Cardiac fibroblast (primary cell): ENCODE data around the gene ENTPD7.
"Not testable (repeated sequence)": the region's sequence is repeated elsewhere in the genome, so short reads cannot be mapped to it uniquely, and the experiment has no call there.

ENCODE experiments used
- DNase-seq, 2 donors: peaks; one replicate each; pipeline versions ENCODE4 v3.0.0 to v3.0.0-alpha.2; 2010; ENCODE audit warnings: low read depth in 2 of 2
- H3K4me3 ChIP-seq, 2 donors: replicated peaks in 1 of 2; 1 replicate in 1 of 2; 2 replicates in 1 of 2; pipeline ENCODE4 v1.5.1; 2011; ENCODE audit warnings: low read depth in 2 of 2, low read length in 2 of 2, mild to moderate bottlenecking in 2 of 2, moderate library complexity in 1 of 2
- TF ChIP-seq, protein P1 (sequence below): IDR thresholded peaks from one replicate; pipeline ENCODE4 v1.5.1; 2011; ENCODE audit warnings: low read depth, mild to moderate bottlenecking, low read length, inconsistent platforms

ENTPD7 gene

DNA sequence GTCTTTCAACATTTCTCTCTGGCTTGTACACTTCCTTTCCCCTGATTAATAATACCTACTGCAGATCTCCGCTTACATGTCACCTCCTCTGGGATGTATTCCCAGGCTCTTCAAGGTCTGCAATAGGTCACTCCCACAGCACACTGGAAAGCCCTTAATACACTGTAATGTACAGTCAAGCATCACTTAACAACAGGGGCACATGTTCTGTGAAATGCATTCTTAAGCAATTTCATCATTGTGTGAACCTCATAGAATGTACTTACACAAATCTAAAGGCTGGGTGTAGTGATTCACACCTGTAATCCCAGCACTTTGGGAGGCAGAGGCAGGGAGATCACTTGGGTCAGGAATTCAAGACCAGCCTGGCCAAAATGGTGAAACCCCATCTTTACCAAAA lies 70.7 kb downstream of the ENTPD7 start:
- H3K4me3 ChIP-seq, result no peak overlapping the region
- peak; percentile 7 to 34 for DNase-seq
- TF ChIP-seq, protein P1, sequence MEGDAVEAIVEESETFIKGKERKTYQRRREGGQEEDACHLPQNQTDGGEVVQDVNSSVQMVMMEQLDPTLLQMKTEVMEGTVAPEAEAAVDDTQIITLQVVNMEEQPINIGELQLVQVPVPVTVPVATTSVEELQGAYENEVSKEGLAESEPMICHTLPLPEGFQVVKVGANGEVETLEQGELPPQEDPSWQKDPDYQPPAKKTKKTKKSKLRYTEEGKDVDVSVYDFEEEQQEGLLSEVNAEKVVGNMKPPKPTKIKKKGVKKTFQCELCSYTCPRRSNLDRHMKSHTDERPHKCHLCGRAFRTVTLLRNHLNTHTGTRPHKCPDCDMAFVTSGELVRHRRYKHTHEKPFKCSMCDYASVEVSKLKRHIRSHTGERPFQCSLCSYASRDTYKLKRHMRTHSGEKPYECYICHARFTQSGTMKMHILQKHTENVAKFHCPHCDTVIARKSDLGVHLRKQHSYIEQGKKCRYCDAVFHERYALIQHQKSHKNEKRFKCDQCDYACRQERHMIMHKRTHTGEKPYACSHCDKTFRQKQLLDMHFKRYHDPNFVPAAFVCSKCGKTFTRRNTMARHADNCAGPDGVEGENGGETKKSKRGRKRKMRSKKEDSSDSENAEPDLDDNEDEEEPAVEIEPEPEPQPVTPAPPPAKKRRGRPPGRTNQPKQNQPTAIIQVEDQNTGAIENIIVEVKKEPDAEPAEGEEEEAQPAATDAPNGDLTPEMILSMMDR, result no peak

DNA sequence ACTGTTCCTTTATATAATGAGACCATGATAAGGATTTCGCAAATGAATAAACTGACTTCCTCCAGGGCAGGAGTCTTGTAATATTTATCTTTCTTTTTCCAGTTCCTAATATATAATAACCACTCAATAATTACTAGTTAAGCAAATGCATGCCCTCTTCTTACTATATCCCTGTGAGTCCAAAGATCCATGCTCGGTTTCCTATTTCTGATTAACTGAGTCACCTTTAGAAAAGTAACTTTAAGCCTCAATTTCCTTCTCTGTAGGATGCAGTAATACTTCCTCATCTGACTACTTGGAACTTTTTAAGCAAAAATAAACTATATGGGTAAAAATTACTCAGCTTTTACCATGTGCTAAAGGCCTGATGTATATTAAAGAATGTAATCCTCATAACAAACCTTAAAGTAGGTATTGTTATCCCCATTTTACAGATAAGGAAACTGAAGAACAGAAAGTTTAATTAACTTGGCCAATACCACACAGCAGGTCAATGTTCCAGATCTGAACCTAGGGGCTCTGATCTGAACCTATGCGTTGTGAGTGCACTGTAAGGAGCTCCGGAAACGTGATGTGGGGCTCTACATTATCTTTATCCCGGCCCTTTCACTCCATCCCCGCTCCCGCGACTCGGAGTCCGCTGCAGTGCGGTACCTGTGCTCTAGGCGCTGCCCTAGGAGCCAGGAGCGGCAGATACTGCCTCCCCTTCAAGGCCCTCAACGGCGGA lies 72.2 kb downstream of the ENTPD7 start:
- DNase-seq, result peak in 1 of 2 donors; percentile 5
- H3K4me3 ChIP-seq, result peak overlapping the region; percentile 92 to 99

DNA sequence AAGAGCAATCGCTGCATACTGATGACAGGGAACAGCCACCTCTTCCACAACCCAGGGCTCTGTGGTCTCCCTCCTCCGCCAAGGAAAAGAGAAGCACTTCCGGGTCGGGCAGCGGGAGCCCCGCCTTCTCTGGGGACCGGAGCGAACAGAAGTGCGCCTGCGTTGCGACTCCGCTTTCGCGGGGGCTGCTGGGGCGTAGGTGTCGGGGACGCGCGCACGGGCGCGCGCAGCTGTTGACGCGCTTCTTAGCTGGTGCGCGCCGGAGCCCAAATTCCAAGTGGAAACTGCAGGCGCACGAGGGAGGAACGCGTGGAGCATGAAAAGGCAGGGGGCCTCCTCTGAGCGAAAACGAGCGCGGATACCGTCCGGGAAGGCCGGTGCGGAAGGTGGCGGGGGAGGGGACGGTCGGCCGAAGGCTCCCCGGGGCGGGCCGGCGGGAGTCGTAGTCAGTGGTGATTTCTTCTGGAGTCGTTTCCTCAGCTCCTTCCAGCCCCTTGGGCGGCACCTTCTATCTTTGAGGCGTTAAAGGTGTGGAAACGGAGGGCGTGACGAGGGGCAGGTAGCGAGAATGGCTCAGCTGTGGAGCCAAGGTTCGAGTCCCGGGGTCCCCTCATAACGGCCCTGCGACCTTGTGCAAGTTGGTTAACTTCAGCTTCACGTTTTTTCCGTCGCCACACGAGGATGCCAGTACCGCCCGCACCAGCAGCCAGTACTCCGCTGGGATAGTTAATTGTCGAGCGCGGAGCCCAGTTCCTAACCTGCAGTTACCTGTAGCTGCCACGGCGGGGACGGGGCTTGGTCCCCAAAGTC lies 72.9 kb downstream of the ENTPD7 start, which contains the start of the genes COX15 and CUTC:
Gene COX15 (minus strand): TSS at position 95 of the 810 bp plus-strand sequence. CDS start 78 bp downstream, at position 17.
Gene CUTC (plus strand): TSS at position 202 of the 810 bp plus-strand sequence. CDS start 115 bp downstream, at position 317.
- peak; percentile 97 to 98 for DNase-seq
- peak within 1 kb of the TSS; percentile 92 to 99 for H3K4me3 ChIP-seq
- TF ChIP-seq, protein P1, result peak; percentile 33

More for the DNA sequence above, 72.2 kb downstream of the ENTPD7 start:
- TF ChIP-seq, protein P1, result no peak

DNA sequence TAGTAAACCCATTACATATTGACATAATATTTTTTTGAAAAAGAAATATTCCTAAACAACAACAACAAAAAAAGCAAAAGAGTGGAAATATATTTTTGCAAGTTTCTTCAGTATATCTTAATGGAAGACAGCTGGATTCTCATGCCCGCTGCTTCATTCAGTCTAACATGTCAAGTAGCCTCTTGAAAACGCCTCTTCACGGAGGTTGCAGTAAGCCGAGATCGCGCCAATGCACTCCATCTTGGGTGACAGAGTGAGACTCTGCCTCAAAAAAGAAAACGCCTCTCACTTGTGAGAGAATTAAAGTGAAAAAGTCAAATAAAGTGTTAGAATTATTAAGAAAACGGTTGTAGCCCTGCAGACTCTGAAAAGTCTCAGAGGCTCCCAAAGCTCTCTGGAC lies 74.1 kb downstream of the ENTPD7 start:
- TF ChIP-seq, protein P1, result no peak
- DNase-seq, result no peak
- no peak overlapping the region for H3K4me3 ChIP-seq

DNA sequence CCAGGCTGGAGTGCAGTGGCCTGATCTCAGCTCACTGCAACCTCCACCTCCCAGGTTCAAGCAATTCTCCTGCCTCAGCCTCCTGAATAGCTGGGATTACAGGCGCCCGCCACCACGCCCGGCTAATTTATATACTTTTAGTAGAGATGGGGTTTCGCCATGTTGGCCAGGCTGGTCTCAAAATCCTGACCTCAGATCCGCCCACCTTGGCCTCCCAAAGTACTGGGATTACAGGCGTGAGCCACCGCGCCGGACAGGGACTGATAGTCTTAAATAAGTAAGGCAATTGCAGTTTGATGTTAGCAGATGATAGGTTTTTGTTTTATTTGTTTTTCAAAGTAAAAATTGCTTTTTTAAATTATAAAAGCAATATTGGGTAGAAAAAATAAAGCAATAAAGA lies 74.8 kb downstream of the ENTPD7 start:
- DNase-seq, H3K4me3 ChIP-seq: not testable (repeated sequence)

DNA sequence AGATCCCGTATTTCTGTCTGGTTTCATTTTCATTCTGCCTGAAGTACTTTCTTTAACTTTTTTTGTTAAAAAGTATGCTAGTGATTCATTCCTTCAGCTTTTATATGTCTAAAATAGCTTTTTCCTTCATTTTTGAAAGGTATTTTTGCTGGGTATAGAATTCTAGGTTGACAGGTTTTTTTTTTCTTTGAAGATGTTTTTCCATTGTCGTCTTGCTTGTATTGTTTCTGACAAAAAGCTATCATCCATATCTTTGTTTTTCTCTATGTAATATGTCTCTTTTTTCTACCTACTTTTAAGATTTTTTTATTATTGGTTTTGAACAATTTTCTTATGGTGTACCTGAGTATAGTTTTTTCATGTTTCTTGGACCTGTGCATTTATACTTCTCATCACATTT lies 81.0 kb downstream of the ENTPD7 start:
- TF ChIP-seq, protein P1, result no peak
- no peak for DNase-seq
- no peak overlapping the region for H3K4me3 ChIP-seq
